Astrocyte (in vitro differentiated cells and primary cell): Measurements from ENCODE around the gene FSTL4. TPM values are rescaled to one million over a fixed set of nuclear protein-coding genes. Genes with fewer than 3 reads are reported as not detected.

Experiments used
- DNase-seq: peaks from one replicate; pipeline ENCODE4 v3.0.0-alpha.2; 2010; ENCODE audit warnings: low read depth
- FAIRE-seq: peaks from 2 replicates; lab custom pipeline; 2011; peaks lifted over from hg19 to GRCh38; lab: Jason Lieb, UNC
- H2AFZ ChIP-seq: 2 replicates; pipeline ENCODE4 v1.6.0; 2012; ENCODE audit warnings: low read depth, low read length, inconsistent platforms
- H3K27ac ChIP-seq: 2 replicates; pipeline ENCODE4 v1.5.1; 2011; ENCODE audit warnings: low read depth, low read length, inconsistent platforms
- H3K27me3 ChIP-seq: 2 replicates; pipeline ENCODE4 v1.6.0; 2011; ENCODE audit warnings: low read length, inconsistent platforms; ENCODE audit not compliant: insufficient read depth
- H3K36me3 ChIP-seq: 2 replicates; pipeline ENCODE4 v1.5.1; 2011; ENCODE audit warnings: low read length, inconsistent platforms; ENCODE audit not compliant: insufficient read depth
- H3K4me1 ChIP-seq: 2 replicates; pipeline ENCODE4 v1.5.1; 2011; ENCODE audit warnings: low read length, inconsistent platforms; ENCODE audit not compliant: insufficient read depth
- H3K4me2 ChIP-seq: 2 replicates; pipeline ENCODE4 v1.6.0; 2012; ENCODE audit warnings: low read length, inconsistent platforms
- H3K4me3 ChIP-seq: 2 replicates; pipeline ENCODE4 v1.5.1; 2011; ENCODE audit warnings: low read depth, mild to moderate bottlenecking, low read length, inconsistent platforms; ENCODE audit not compliant: insufficient read depth
- H3K79me2 ChIP-seq: 2 replicates; pipeline ENCODE4 v1.6.0; 2012; ENCODE audit warnings: mild to moderate bottlenecking, low read length, inconsistent platforms; ENCODE audit not compliant: insufficient read depth
- H3K9ac ChIP-seq: 2 replicates; pipeline ENCODE4 v1.6.0; 2012; ENCODE audit warnings: mild to moderate bottlenecking, low read length, inconsistent platforms
- H3K9me3 ChIP-seq: 2 replicates; pipeline ENCODE4 v1.5.1; 2012; ENCODE audit warnings: low read depth, mild to moderate bottlenecking, low read length, inconsistent platforms; ENCODE audit not compliant: insufficient read depth
- H4K20me1 ChIP-seq: 2 replicates; pipeline ENCODE4 v1.6.0; 2012; ENCODE audit warnings: low read length, inconsistent platforms; ENCODE audit not compliant: insufficient read depth
- H3K27ac Mint-ChIP-seq: one replicate; pipeline ENCODE4 v1.8.0; 2021; ENCODE audit warnings: mild to moderate bottlenecking, mixed read lengths; ENCODE audit not compliant: unreplicated experiment
- H3K27me3 Mint-ChIP-seq: one replicate; pipeline ENCODE4 v1.8.0; 2021; ENCODE audit warnings: low read depth, mixed read lengths; ENCODE audit not compliant: unreplicated experiment
- H3K36me3 Mint-ChIP-seq: one replicate; pipeline ENCODE4 v1.8.0; 2021; ENCODE audit warnings: low read depth, mixed read lengths; ENCODE audit not compliant: unreplicated experiment
- H3K4me1 Mint-ChIP-seq: one replicate; pipeline ENCODE4 v1.8.0; 2021; ENCODE audit warnings: low read depth, mixed read lengths; ENCODE audit not compliant: unreplicated experiment
- H3K4me3 Mint-ChIP-seq: one replicate; pipeline ENCODE4 v1.8.0; 2021; ENCODE audit warnings: mild to moderate bottlenecking, moderate library complexity, mixed read lengths; ENCODE audit not compliant: unreplicated experiment
- H3K9me3 Mint-ChIP-seq: one replicate; pipeline ENCODE4 v1.8.0; 2021; ENCODE audit warnings: mild to moderate bottlenecking, mixed read lengths; ENCODE audit not compliant: unreplicated experiment
- CTCF ChIP-seq: IDR thresholded peaks from 2 replicates; pipeline ENCODE4 v1.5.1; 2011; ENCODE audit warnings: low read depth, mild to moderate bottlenecking, inconsistent platforms, low read length, moderate library complexity; ENCODE audit not compliant: insufficient read depth
- EZH2 ChIP-seq: IDR thresholded peaks from 2 replicates; pipeline ENCODE4 v1.6.1; 2012; ENCODE audit warnings: mild to moderate bottlenecking, low read length, inconsistent platforms; ENCODE audit not compliant: insufficient read depth
- total RNA-seq: library from RNA; stranded (reverse); gene quantifications from 2 replicates; pipeline ENCODE4 v1.2.1, GENCODE V29; 2021

Gene FSTL4
- total RNA-seq, 1 donor from 2014 or later = not detected

- H3K4me3 ChIP-seq = no peak overlapping the region
- H2AFZ ChIP-seq = no peak overlapping the region
- H3K4me1 ChIP-seq = no peaks in the 10 kb centered on the region
- H3K36me3 ChIP-seq = no peaks in the 10 kb centered on the region
- no peak for FAIRE-seq
- no peak overlapping the region for H3K27ac ChIP-seq
- H3K79me2 ChIP-seq = no peaks in the 10 kb centered on the region
- no peak for DNase-seq
- H3K9me3 Mint-ChIP-seq = peaks cover 11% of the 10 kb centered on the region
- H3K27me3 Mint-ChIP-seq = peaks cover 22% of the 10 kb centered on the region
- no peaks in the 10 kb centered on the region for H3K36me3 Mint-ChIP-seq
- no peaks in the 10 kb centered on the region for H3K9me3 ChIP-seq
- no peak overlapping the region for H3K4me2 ChIP-seq
- TF ChIP-seq EZH2 (no peak), CTCF (no peak)
- H3K9ac ChIP-seq = no peak overlapping the region
- no peak overlapping the region for H3K27ac Mint-ChIP-seq
- H3K4me3 Mint-ChIP-seq = no peak overlapping the region
- no peaks in the 10 kb centered on the region for H4K20me1 ChIP-seq
- H3K27me3 ChIP-seq = peaks cover 6% of the 10 kb centered on the region
- no peaks in the 10 kb centered on the region for H3K4me1 Mint-ChIP-seq
Observed at GRCh38 chr5:133546500-133546899, 65.8 kb downstream of the FSTL4 start.

- Mint-ChIP-seq H3K27ac (no peak overlapping the region), H3K36me3 (no peaks in the 10 kb centered on the region), H3K4me3 (no peak overlapping the region), H3K27me3 (peaks cover 20% of the 10 kb centered on the region), H3K9me3 (peaks cover 11% of the 10 kb centered on the region), H3K4me1 (no peaks in the 10 kb centered on the region)
- Histone ChIP-seq H3K79me2 (no peaks in the 10 kb centered on the region), H4K20me1 (no peaks in the 10 kb centered on the region), H3K4me1 (no peaks in the 10 kb centered on the region), H3K36me3 (no peaks in the 10 kb centered on the region), H2AFZ (no peak overlapping the region), H3K4me2 (no peak overlapping the region), H3K4me3 (no peak overlapping the region), H3K9ac (no peak overlapping the region), H3K27me3 (peaks cover 3% of the 10 kb centered on the region), H3K9me3 (no peaks in the 10 kb centered on the region), H3K27ac (no peak overlapping the region)
- TF ChIP-seq CTCF = no peak
- TF ChIP-seq EZH2 = no peak
- DNase-seq = no peak
- no peak for FAIRE-seq
Observed at GRCh38 chr5:133544346-133544745, 68.0 kb downstream of the FSTL4 start.

GRCh38 chr5:133539818-133540217, 72.5 kb downstream of the FSTL4 start:
- Histone ChIP-seq H3K27me3 (no peaks in the 10 kb centered on the region), H2AFZ (no peak overlapping the region), H3K36me3 (no peaks in the 10 kb centered on the region), H4K20me1 (no peaks in the 10 kb centered on the region), H3K4me1 (no peaks in the 10 kb centered on the region), H3K9me3 (no peaks in the 10 kb centered on the region), H3K9ac (no peak overlapping the region), H3K79me2 (no peaks in the 10 kb centered on the region), H3K4me3 (no peak overlapping the region), H3K4me2 (no peak overlapping the region), H3K27ac (no peak overlapping the region)
- H3K4me3 Mint-ChIP-seq = no peak overlapping the region
- H3K4me1 Mint-ChIP-seq = no peaks in the 10 kb centered on the region
- H3K9me3 Mint-ChIP-seq = no peaks in the 10 kb centered on the region
- FAIRE-seq (no peak), DNase-seq (no peak)
- peaks cover 15% of the 10 kb centered on the region for H3K27me3 Mint-ChIP-seq
- TF ChIP-seq EZH2 (no peak), CTCF (no peak)
- no peak overlapping the region for H3K27ac Mint-ChIP-seq
- no peaks in the 10 kb centered on the region for H3K36me3 Mint-ChIP-seq
